Tibial artery (tissue), 4 donors: Measurements from ENCODE around the gene PRR15.

ENCODE experiments used
- DNase-seq, 2 donors: peaks; one replicate each; pipeline ENCODE4 v3.0.0-alpha.2; 2019
- H3K27ac ChIP-seq, 2 donors: fragments of 200-600 bp; sonication (generic) in 1 of 2; 1 replicate in 1 of 2; 2 replicates in 1 of 2; pipeline ENCODE4 v1.5.1; 2018 to 2019; ENCODE audit warnings: mild to moderate bottlenecking in 1 of 2
- H3K27me3 ChIP-seq, 2 donors: fragments of 200-600 bp; sonication (generic) in 1 of 2; one replicate each; pipeline versions ENCODE4 v1.5.1 to v1.6.0; 2016 to 2019
- H3K36me3 ChIP-seq, 3 donors: fragments of 200-600 bp; sonication (generic) in 2 of 3; one replicate each; pipeline ENCODE4 v1.5.1; 2016 to 2019; ENCODE audit warnings: mild to moderate bottlenecking in 2 of 3
- H3K4me1 ChIP-seq, 4 donors: fragments of 200-600 bp; sonication (generic) in 2 of 4; 1 replicate in 3 of 4; 2 replicates in 1 of 4; pipeline ENCODE4 v1.5.1; 2016 to 2019
- H3K4me3 ChIP-seq, 2 donors: fragments of 200-600 bp; sonication (generic) in 1 of 2; 1 replicate in 1 of 2; 2 replicates in 1 of 2; pipeline ENCODE4 v1.5.1; 2018 to 2019; ENCODE audit warnings: mild to moderate bottlenecking in 2 of 2
- H3K9me3 ChIP-seq, 3 donors: fragments of 200-600 bp; sonication (generic) in 1 of 3; one replicate each; pipeline ENCODE4 v1.5.1; 2016 to 2019
- intact Hi-C: fragments of 100-400 bp; cut with DNase I; formaldehyde crosslinking; loops from one replicate; pipeline ENCODE4 v1.15.0; 2023; ENCODE audit warnings: low total_unique reads
- TF ChIP-seq, protein P1 (sequence below), 2 experiments: fragments of 200-600 bp in 1 of 2; fragments of 450-650 bp in 1 of 2; IDR thresholded peaks; one replicate each; pipeline ENCODE4 v1.5.1; 2017 to 2019; ENCODE audit warnings: antibody characterized with exemption in 2 of 2, mild to moderate bottlenecking in 1 of 2, moderate library complexity in 1 of 2

PRR15 gene

DNA sequence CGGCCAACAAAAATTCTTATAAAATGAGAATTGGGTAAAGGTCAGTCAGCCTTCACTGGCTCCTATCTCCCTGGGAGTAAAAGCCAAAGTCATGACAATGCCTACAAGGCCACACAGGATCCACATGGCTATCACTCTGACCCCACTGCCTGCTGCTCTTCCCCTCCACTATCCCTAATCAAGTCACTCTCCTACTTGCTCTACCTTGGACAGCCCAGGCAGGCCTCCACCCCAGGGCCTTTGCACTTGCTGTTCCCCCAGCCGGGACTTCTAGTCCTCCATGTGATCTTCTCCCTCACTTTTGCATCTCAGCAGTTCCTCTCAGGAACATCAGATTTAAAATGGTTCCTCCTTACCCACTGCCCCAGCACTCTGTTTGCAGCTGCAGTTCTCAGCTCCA is 50.6 kb downstream of the PRR15 start:
- Histone ChIP-seq H3K27me3 (no peaks in the 10 kb centered on the region), H3K4me1 (peaks cover 0 to 2% (median 0%) of the 10 kb centered on the region in 4 donors), H3K9me3 (no peaks in the 10 kb centered on the region), H3K36me3 (no peaks in the 10 kb centered on the region), H3K4me3 (no peak overlapping the region), H3K27ac (no peak overlapping the region)
- DNase-seq = no peak
- intact Hi-C loops = no loop called here
- TF ChIP-seq, protein P1, sequence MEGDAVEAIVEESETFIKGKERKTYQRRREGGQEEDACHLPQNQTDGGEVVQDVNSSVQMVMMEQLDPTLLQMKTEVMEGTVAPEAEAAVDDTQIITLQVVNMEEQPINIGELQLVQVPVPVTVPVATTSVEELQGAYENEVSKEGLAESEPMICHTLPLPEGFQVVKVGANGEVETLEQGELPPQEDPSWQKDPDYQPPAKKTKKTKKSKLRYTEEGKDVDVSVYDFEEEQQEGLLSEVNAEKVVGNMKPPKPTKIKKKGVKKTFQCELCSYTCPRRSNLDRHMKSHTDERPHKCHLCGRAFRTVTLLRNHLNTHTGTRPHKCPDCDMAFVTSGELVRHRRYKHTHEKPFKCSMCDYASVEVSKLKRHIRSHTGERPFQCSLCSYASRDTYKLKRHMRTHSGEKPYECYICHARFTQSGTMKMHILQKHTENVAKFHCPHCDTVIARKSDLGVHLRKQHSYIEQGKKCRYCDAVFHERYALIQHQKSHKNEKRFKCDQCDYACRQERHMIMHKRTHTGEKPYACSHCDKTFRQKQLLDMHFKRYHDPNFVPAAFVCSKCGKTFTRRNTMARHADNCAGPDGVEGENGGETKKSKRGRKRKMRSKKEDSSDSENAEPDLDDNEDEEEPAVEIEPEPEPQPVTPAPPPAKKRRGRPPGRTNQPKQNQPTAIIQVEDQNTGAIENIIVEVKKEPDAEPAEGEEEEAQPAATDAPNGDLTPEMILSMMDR (IDR thresholded peaks at IDR 0.05) = no peak
